ENCODE measurements around the gene SUSD4.
"Not testable (repeated sequence)": the region's sequence is repeated elsewhere in the genome, so short reads cannot be mapped to it uniquely, and the experiment has no call there.

The SUSD4 gene

GRCh38 chr1:223285452-223285851 lies 78.5 kb downstream of the SUSD4 start:
- DNase-seq: no peak

- DNase-seq: not testable (repeated sequence)
Observed at GRCh38 chr1:223283697-223284096, 80.3 kb downstream of the SUSD4 start.

DNA sequence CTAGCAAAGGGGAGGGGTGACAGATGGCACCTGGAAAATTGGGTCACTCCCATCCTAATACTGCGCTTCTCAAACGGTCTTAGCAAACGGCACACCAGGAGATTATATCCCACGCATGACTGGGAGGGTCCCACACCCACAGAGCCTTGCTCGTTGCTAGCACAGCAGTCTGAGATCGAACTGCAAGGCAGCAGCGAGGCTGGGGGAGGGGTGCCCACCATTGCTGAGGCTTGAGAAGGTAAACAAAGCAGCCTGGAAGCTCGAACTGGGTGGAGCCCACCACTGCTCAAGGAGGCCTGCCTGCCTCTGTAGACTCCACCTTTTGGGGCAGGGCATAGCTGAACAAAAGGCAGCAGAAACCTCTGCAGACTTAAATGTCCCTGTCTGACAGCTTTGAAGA lies 85.7 kb downstream of the SUSD4 start:
- DNase-seq: not testable (repeated sequence)

DNA sequence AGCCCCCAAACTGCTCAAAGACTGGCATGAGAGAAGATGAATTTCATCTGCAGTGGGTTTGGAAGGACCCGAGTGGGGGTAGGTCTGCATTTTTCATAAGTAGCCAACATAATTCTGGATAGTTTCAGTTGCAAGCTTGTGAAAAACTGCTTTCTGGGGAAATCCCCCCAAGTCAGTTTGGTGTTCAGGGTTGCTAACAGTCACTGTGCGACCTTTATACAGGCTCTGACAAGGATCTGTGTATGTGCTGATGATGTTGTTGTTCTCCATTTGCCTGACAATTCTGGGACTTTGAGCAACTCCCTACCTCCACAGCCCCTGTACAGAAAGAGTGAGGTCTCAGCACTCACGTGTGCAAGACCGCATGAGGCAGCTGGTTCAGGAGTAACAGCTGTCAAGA lies 87.9 kb downstream of the SUSD4 start:
- peak in 1 of 2 experiments; percentile 15 for DNase-seq

- no peak for DNase-seq
Observed at GRCh38 chr1:223273511-223273910, 90.5 kb downstream of the SUSD4 start.

- DNase-seq: no peak
Observed at GRCh38 chr1:223271085-223271781, 92.7 kb downstream of the SUSD4 start.

DNA sequence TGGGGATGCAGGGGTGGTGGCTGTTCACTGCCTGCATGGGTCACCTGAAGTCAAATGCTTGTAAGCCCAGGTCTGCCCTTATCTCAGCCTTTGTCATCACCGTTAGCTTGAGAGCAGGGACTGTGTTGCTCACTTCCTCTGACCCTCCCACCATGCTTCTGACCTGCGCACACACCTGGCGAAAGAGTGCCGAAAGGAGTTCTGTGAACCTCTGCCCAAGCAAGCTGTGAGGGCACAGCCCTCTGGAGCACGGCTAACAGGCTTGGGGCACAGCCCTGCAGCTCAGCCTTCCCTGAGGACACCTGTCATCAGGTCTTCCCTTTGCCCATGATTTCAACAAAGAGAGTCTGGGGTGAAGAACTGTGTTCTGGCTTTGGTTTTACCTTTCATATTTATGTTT lies 93.8 kb downstream of the SUSD4 start:
- no peak for DNase-seq

GRCh38 chr1:223269006-223269405 lies 95.0 kb downstream of the SUSD4 start:
- DNase-seq: no peak

- DNase-seq: no peak
Observed at GRCh38 chr1:223266632-223267172, 97.3 kb downstream of the SUSD4 start.

DNA sequence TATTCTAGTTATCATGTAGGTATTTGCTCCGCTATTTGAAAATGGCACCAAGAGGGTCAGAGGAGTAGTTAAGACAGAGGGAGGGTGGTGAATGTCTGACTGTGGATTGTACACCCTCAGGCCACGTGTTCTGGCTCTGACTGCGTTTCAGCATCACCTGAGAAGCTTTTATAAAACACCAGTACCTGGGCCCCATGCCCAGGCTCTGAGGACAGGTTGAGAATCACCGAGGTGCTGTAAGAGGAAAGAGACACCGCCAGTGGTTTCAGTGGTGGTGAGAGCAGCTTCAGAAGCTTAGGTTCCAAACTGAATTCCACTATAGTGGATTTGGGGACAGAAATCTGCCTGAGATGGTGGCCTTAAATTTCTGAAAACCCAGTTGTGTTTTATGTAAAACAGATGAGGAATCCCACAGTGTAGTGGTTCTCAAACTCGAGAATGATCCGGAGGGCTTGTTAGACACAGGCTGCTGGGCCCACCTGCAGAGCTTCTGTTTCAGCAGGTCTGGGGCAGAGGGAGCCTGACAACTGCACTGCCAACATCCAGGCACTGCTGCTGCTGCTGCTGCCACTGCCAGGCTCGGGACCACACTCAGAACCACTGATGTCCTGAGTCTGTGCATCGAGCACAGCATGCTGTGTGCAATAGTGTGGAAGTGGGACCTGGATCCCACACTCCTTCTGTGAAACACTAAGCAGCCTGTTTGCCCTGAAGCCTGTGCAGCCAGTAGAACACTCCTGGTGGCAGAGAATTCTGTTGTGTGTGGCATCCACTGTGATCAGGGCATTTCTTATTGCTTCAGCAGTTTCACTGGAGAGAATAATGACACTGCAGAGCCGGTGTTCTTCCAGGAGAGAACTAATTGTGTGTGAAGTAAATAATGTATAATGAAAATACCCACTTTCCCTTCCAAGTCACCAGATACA lies 98.7 kb downstream of the SUSD4 start:
- no peak for DNase-seq

- no peak for DNase-seq
Observed at GRCh38 chr1:223264529-223264928, 99.4 kb downstream of the SUSD4 start.

DNA sequence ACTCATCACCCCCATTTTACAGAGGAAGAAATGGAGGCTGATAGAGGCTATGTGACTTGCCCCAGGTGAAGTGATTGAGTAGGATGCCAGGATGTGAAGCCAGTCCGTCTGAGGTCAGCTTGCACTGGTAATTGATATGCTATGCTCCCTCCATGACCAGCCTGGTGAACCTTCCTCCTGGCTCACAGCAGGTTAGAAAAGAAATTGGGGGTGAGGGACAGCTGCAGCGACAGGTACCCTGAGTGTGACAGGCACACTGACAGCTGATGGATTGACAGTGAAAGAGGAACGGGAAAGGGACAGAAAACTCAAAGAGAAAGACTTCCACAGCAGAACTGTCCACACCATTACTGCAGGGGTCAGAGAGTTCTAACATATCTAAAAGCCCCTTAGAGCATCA lies 102.1 kb downstream of the SUSD4 start:
- DNase-seq: no peak

- DNase-seq: no peak
Observed at GRCh38 chr1:223260712-223261111, 103.3 kb downstream of the SUSD4 start.

GRCh38 chr1:223259462-223259861 lies 104.5 kb downstream of the SUSD4 start:
- no peak for DNase-seq

DNA sequence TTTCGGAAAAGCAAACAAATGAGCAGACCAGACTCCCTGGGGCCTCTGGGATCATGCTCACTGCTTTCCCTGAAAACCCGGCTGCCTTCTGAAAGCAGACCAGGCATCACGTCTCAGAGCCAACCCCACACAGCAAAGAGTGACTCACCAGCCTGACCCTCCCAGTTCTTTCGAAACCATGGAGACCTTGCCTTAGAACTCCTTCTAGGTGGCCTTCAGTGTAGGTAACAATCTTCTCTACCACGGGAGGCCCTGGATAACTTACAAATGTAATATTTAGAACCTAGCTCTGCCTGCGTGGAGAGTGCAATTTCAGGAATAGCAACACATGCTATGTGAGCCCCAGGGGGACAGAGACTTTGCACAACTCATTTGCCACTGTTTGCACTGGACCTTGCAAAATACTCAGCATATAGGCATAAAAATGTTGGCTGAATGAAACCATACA lies 105.2 kb downstream of the SUSD4 start:
- DNase-seq: no peak

GRCh38 chr1:223257856-223258550 lies 106.0 kb downstream of the SUSD4 start:
- no peak for DNase-seq

- no peak for DNase-seq
Observed at GRCh38 chr1:223256034-223256433, 107.9 kb downstream of the SUSD4 start.

- DNase-seq: no peak
Observed at GRCh38 chr1:223253916-223254315, 110.1 kb downstream of the SUSD4 start.

GRCh38 chr1:223251387-223251786 lies 112.6 kb downstream of the SUSD4 start:
- DNase-seq: not testable (repeated sequence)

DNA sequence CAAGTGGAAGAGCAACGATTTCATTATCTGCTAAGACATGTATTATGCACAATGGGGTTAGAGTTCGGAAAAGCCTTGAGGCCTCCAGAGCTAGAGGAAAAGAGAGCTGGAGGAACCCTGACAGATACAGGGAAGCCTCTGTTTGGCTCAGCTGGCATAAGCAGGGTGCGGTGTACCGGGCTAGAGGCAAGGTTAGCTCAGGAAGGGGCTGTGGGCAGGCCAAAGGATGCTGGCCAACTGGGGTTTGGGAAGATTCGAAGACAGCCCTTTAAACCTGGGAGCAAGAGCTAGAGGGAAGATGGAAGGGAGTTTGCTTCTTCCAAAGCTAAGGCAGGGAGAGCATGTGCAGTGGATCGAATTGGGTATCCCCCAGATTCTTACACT lies 113.4 kb downstream of the SUSD4 start:
- no peak for DNase-seq

DNA sequence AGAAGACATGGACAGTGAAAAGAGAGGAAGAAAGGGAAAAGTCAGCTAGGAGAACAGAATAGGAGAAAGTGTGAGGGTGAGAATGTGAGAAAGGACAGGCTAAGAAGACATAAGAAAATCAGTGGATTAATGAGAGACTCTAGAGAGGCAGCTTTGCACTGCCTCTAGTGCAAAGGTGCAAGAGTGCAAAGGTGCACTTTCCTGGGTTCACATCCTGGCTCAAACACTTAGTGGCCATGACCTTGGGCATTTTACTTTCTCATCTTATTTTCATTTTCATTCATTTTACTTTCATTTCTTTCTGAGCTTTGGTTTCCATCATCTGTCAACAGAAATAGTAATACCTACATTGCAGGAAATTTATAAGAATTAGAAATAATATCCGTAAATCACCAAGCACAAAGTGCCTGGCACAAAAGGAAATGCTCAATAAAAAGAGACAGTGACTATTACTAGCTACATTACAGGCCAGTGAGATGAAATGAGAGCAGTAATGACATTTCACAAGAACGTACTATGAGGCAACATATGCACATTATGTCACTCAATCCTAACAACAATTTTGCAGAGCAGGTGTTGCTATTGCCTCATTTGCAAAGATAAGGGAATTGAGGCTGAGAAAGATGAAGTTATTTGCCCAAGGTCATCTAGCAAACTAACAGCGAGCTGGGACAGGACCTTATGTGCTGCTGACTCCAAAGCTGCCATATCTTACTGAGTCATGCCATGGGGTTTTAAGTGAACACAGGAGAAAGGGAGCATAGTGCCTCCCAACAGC lies 113.9 kb downstream of the SUSD4 start:
- no peak for DNase-seq

- DNase-seq: no peak
Observed at GRCh38 chr1:223248770-223249140, 115.2 kb downstream of the SUSD4 start.

All from NCI-H524 (cell line).